CD4-positive, alpha-beta T cell treated with Interleukin-4 for 1 hour (primary cell): ENCODE data around the gene GINS2.

Experiments
- DNase-seq, 2 donors: peaks; one replicate each; pipeline ENCODE4 v3.0.0-alpha.2; 2020 to 2022

The GINS2 gene

GRCh38 chr16:85716022-85716679 lies 27.4 kb upstream of the GINS2 start:
- DNase-seq = no peak

DNA sequence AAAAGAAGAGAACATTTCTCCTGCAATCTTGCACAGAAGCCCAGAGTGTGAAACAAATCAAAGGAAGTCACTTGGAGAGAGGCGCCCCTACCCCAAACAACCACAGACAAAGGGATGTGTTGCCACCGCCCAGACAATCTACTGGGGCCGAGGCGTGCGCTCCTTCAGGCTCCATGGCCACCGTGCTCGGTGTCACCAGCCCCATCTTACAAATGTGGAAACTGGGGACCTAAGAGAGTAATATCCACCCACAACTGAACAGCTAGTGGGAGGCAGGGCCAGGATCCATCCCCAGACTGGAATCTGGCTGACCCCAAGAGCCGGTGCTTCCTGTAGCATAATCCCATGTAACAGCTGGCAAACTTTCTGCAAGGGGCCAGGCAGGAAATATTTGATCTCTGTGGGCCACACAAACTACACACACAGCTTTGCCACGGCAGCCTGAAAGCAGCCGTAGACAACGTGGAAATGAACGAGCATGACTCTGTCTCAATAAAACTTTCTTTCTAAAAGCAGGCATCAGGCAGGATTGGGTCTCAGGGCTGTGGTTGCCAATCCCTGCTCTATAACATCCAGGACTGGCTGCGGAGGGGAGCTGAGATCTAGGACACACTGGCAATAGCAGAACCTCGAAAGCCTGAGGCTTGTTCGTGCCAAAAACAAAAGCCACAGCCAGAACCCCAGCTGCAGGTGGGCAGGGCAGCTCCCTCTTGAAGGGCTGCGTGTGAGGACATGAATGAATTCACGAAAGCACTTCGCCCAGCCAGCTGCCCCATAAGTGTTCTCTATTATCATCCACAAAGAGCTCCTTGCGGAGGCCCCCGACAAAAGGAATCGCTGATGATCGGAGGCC lies 26.6 kb upstream of the GINS2 start:
- no peak for DNase-seq

- DNase-seq = no peak
Measured at GRCh38 chr16:85712801-85713200, 24.0 kb upstream of the GINS2 start.

- DNase-seq = no peak
Measured at GRCh38 chr16:85711982-85712587, 23.3 kb upstream of the GINS2 start.

DNA sequence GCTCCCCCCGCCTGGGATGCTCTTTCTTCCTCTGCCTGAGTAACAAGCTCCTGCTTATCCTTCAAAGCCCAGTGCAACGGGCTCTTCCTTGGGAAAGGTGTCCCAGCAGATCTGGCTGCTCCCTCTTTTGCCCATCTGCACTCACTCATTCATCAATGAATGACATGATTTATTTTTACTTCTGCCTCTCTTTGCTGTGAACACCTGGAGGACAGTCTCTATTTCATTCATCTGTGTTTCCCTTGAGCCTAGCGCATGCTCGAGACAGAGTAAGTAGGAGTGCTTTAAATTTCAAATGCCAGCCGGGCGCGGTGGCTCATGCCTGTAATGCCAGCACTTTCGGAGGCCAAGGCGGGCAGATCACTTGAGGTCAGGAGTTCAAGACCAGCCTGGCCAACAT lies 22.0 kb upstream of the GINS2 start:
- no peak for DNase-seq

DNA sequence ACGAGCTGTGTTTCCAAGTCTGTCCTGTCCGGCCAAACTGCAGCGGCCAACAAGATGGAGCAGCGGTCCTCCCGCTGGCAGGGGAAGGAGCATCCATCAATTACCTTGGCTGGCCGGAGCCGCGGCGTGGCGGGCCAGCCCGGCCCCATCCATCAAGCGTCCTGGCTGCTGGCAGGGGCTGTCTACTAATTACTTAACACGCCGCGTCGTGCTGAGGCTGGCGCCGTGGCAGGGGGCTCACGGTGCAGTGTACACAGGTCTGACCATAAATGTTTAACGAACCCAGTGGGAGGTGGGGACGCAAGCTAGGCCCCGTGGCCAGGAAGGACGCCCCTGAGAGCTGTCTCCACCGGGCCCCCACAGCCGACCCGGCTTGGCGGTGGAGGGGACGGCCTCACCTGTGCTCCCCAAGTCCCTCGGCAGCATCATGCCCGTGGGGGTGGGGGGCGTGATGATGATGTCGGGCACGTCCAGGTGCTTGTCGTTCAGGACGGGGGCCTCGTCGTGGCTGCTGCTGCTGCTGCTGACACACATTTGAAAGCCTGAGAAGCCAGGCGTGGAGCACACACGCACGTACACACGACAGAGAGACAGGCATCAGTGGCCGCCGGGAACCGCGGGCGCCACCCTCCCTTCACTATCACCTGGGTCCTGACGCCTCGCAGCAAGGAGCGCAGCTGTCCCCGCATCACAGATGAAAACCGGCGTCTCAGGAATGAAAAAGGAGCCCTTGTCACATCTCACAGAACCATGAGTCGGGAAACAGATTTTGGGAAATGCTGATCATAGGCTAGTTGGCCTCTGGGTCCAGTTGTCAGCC lies 21.2 kb upstream of the GINS2 start:
- no peak for DNase-seq

GRCh38 chr16:85708338-85708737 lies 19.6 kb upstream of the GINS2 start:
- no peak for DNase-seq

DNA sequence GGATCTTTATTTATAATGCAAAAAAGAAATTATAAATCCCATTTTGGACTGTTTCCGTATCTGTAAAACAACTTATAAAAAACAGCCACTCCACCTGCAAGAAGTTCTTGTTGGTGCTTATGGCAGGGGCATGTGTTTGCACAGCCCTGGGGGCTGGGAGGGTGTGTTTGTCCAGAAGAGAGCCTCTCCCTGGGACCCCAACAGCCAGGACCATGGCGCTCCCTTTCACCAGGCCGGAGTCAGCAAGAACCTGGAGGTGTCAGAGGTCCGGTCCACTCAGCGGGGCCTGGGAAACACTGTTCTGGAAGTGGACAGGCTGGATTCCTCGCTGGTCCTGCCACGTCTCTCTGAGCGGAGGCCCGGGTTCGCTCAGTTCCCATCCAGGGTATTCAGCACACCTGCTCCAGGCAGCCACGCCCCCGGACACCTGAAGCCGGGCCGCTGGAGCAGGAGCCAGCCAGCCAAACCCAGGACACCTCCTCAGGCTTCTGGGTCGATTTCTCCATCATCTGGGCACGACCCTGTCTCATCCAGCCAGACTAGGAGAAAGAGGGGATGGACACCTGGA lies 18.9 kb upstream of the GINS2 start:
- DNase-seq = no peak

DNA sequence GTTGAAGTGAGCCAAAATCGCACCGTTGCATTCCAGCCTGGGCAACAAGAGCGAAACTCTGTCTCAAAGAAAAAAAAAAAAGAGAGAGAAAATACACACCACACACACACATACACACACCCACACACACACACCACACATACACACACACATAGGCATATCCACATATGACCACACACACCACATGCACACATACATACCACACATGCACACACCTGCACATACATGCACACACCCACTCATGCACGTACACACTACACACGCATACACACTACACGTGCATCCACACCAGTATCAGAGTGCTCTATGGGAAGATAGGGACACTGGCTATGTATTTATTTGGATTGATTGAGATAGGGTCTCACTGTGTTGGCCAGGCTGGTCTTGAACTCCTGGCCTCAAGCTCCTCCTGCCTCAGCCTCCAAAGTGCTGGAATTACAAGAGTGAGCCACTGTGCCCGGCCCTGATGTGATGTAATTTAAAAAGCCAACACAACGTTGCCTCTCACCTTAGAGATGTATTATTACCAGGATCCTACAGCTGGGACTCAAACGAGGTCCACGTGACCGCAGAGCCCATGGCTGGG lies 17.8 kb upstream of the GINS2 start:
- no peak for DNase-seq

GRCh38 chr16:85704900-85705846 lies 16.4 kb upstream of the GINS2 start:
- DNase-seq = no peak

GRCh38 chr16:85704011-85704410 lies 15.3 kb upstream of the GINS2 start:
- no peak for DNase-seq

- no peak for DNase-seq
Measured at GRCh38 chr16:85699628-85700027, 10.9 kb upstream of the GINS2 start.

DNA sequence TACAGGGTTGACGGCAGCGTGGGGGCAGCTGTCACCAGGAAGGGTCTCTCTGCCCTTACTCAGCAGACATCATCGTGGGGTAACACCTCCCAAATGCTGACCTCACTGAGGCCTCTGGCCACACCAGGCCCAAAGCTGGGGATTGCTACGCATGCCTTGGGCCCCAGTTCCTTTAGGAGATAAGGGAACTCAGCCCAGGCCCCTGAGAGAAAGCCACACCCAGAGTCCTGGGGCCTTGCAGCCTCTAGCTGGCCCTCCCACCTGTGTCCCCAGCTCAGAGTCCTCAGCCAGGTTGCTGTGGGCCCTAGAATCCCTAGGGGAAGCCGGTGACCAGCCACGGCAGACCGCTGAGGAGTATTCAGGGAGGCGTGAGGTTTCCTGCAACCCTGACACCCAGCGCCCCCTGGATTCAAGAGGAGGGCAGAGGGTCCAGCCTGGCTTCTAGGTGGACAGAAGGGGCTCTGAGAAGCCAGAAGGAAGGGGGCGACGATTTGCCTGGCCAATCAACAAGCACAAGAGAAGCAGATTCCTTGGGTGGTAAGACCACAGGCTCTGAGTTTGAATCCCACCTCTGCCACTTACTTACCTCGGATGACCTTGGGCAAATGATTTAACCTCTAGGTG lies 10.3 kb upstream of the GINS2 start:
- no peak for DNase-seq

DNA sequence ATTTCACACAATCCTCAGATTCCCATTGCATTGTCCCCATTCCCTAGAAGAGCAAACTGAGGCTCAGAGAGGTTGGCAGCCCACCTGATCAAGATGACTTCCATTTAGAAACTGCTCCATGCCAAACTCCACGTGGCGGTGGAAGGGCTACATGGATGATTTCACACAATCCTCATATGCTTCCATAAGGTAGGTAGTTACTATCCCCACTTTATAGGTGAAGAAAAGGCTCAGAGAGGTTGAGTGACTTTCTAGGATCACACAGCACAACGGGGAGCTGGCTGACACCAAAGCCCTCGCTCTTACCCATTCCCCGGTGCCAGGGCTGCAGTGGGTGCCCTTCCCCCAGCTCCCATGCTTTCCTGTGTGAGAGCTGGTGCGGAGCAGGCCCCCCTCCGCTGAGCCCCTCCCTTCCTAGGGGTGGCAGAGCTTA lies 9.7 kb upstream of the GINS2 start:
- DNase-seq = no peak

GRCh38 chr16:85697431-85697830 lies 8.7 kb upstream of the GINS2 start:
- no peak for DNase-seq

DNA sequence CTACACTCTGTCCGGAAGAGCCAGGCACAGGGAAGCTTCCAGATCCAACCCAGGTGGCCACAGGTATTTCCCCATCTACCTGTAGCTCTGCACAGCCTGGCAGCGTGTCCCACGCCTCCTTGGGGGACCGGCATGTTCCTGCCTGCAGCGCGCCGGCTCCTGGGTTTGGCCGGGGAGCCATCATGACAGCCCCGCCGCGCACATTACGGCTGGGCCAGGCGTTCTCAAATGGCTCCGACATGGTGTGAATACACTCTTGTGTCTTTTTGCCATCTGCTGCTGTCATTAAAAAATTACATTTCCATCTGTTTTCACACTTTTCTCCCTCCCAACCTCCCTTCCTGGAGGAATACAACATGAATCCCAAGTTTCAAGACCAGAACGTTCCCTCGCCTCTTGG lies 8.0 kb upstream of the GINS2 start:
- no peak for DNase-seq

- no peak for DNase-seq
Measured at GRCh38 chr16:85695196-85696128, 6.7 kb upstream of the GINS2 start.

- no peak for DNase-seq
Measured at GRCh38 chr16:85690469-85691064, 1.8 kb upstream of the GINS2 start.

DNA sequence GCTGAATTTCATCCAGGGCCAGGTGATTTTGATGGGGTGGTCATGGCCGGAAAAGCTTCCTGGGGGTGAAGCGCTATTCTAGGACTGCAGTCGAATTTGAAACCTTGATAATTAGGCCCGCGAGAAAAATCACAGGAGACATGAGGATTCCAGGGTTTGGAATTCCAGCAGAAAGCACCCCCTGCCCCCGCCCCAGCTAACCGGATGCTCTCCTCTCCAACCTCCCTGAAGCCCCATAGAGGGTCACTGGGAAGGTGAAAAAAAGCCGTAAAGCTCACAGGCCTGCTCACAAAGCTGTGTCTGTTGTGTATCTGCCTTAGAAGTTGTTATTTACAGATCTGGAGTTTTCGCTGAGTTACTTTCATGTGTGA lies 1.2 kb upstream of the GINS2 start:
- no peak for DNase-seq
